HepG2 (cell line): ENCODE measurements around the gene ABCA13. TPM values are rescaled to one million over a fixed set of nuclear protein-coding genes. Genes with fewer than 3 reads are reported as not detected.

Source experiments
- ATAC-seq: fragments of 200-7000 bp; cut with Tn5 transposase; 3 replicates; pipeline ENCODE4 v1.9.1; 2020; ENCODE audit warnings: mild to moderate bottlenecking, moderate library complexity
- BruUV-seq: library from RNA; stranded (reverse); fragments of 400-500 nt; replicated peaks from 2 replicates; lab custom pipeline; 2021; lab: Mats Ljungman, UMichigan
- CTCF ChIA-PET: fragments of 300-600 bp; formaldehyde crosslinking; extraction: SDS; loops from one replicate; lab custom pipeline; 2021; ENCODE audit warnings: low total read pairs, inconsistent platforms, low intra/inter-chr PET ratio; lab: Yijun Ruan, JAX
- POLR2A ChIA-PET: fragments of 350-600 bp; sonication (Branson Sonifier 250); formaldehyde crosslinking; loops from one replicate; lab custom pipeline; 2020; ENCODE audit warnings: antibody characterized with exemption, inconsistent platforms; lab: Yijun Ruan, JAX
- DNase-seq: peaks from one replicate; pipeline ENCODE4 v3.0.0-alpha.2; 2015; ENCODE audit warnings: low spot score
- FAIRE-seq: peaks from 3 replicates; lab custom pipeline; 2011; peaks lifted over from hg19 to GRCh38; lab: Jason Lieb, UNC
- H2AFZ ChIP-seq: one replicate; pipeline ENCODE4 v1.6.1; 2011; ENCODE audit warnings: low read length, inconsistent platforms
- H3K27ac ChIP-seq: fragments of 300-600 bp; 3 replicates; pipeline ENCODE4 v1.8.0; 2011; ENCODE audit warnings: mixed run types, mild to moderate bottlenecking, mixed read lengths, low read length, inconsistent platforms; ENCODE audit not compliant: insufficient read depth; ENCODE audit errors: extremely low read length
- H3K27me3 ChIP-seq, 2 experiments: fragments of 200-600 bp in 1 of 2; 2 replicates in 1 of 2; 3 replicates in 1 of 2; pipeline versions ENCODE4 v1.6.0 to v1.8.0; 2011; ENCODE audit warnings: low read length in 2 of 2, mild to moderate bottlenecking in 2 of 2, moderate library complexity in 2 of 2, inconsistent platforms in 1 of 2; ENCODE audit not compliant: insufficient read depth in 2 of 2, control insufficient read depth in 1 of 2
- H3K36me3 ChIP-seq, 2 experiments: fragments of 200-600 bp in 1 of 2; replicated peaks in 1 of 2; 2 replicates in 1 of 2; 3 replicates in 1 of 2; pipeline versions ENCODE4 v1.5.1 to v1.8.0; 2011; ENCODE audit warnings: low read length in 2 of 2, inconsistent platforms in 1 of 2; ENCODE audit not compliant: insufficient read depth in 2 of 2, control insufficient read depth in 1 of 2
- H3K4me1 ChIP-seq: 2 replicates; pipeline ENCODE4 v1.5.1; 2012; ENCODE audit warnings: low read length, inconsistent platforms; ENCODE audit not compliant: insufficient read depth
- H3K4me2 ChIP-seq: 2 replicates; pipeline ENCODE4 v1.6.0; 2011; ENCODE audit warnings: low read depth, low read length, inconsistent platforms
- H3K4me3 ChIP-seq, 3 experiments: fragments of 200-600 bp in 1 of 3; sonication (generic), shearing (Covaris generic) in 1 of 3; replicated peaks in 1 of 3; 2 replicates each; pipeline ENCODE4 v1.5.1; 2011 to 2016; ENCODE audit warnings: low read length in 3 of 3, inconsistent platforms in 2 of 3, low read depth in 2 of 3, mild to moderate bottlenecking in 2 of 3, control low read depth in 1 of 3, mixed read lengths in 1 of 3; ENCODE audit not compliant: insufficient read depth in 1 of 3
- H3K79me2 ChIP-seq: one replicate; pipeline ENCODE4 v1.6.1; 2011; ENCODE audit warnings: low read length, inconsistent platforms; ENCODE audit not compliant: insufficient read depth
- H3K9ac ChIP-seq: 2 replicates; pipeline ENCODE4 v1.6.0; 2011; ENCODE audit warnings: mild to moderate bottlenecking, low read depth, low read length, inconsistent platforms; ENCODE audit not compliant: insufficient read depth
- H3K9me3 ChIP-seq: 2 replicates; pipeline ENCODE4 v1.5.1; 2012; ENCODE audit warnings: mild to moderate bottlenecking, low read length
- H4K20me1 ChIP-seq: 2 replicates; pipeline ENCODE4 v1.6.0; 2011; ENCODE audit warnings: inconsistent platforms, mild to moderate bottlenecking, low read length, moderate library complexity; ENCODE audit not compliant: insufficient read depth
- CREB1 ChIP-seq, 2 experiments: fragments of 450-650 bp in 1 of 2; IDR thresholded peaks; 2 replicates each; pipeline ENCODE4 v1.6.1; 2016 to 2017; ENCODE audit warnings: control low read depth in 1 of 2, mild to moderate bottlenecking in 1 of 2, missing compliant biosample characterization in 1 of 2, missing genetic modification characterization in 1 of 2
- HOXA5 ChIP-seq: sonication (generic); formaldehyde crosslinking; IDR thresholded peaks from 2 replicates; pipeline ENCODE4 v1.4.0; 2020; ENCODE audit warnings: missing genetic modification reagents
- KLF12 ChIP-seq: sonication (generic); formaldehyde crosslinking; IDR thresholded peaks from 2 replicates; pipeline ENCODE4 v1.4.0; 2020; ENCODE audit warnings: missing genetic modification reagents, borderline replicate concordance
- MAFF ChIP-seq: IDR thresholded peaks from 2 replicates; pipeline ENCODE4 v1.6.1; 2011; ENCODE audit warnings: low read depth, low read length, improper control_type of control experiment
- MAFK ChIP-seq, 2 experiments: IDR thresholded peaks in 1 of 2; conservative IDR thresholded peaks in 1 of 2; 2 replicates each; pipeline ENCODE4 v1.6.1; 2011; ENCODE audit warnings: improper control_type of control experiment in 2 of 2, low read length in 2 of 2
- MEF2D ChIP-seq: sonication (generic); formaldehyde crosslinking; IDR thresholded peaks from 2 replicates; pipeline ENCODE4 v1.5.1; 2020; ENCODE audit warnings: mild to moderate bottlenecking, missing genetic modification reagents
- MIER2 ChIP-seq: IDR thresholded peaks from 2 replicates; pipeline ENCODE4 v1.6.1; 2016; ENCODE audit warnings: missing biosample characterization, missing genetic modification reagents
- RARA ChIP-seq: IDR thresholded peaks from 2 replicates; pipeline ENCODE4 v1.6.1; 2016; ENCODE audit warnings: missing genetic modification reagents, missing compliant biosample characterization
- SIX1 ChIP-seq: sonication (generic); formaldehyde crosslinking; IDR thresholded peaks from 2 replicates; pipeline ENCODE4 v1.4.0; 2020; ENCODE audit warnings: missing genetic modification reagents, borderline replicate concordance
- ZNF225 ChIP-seq: sonication (generic); formaldehyde crosslinking; IDR thresholded peaks from 2 replicates; pipeline ENCODE4 v1.4.0; 2020; ENCODE audit warnings: mild to moderate bottlenecking, missing genetic modification reagents
- ZNF274 ChIP-seq: sonication (generic); formaldehyde crosslinking; IDR thresholded peaks from 2 replicates; pipeline ENCODE4 v1.5.1; 2020; ENCODE audit warnings: mild to moderate bottlenecking, missing genetic modification reagents
- ZNF292 ChIP-seq: sonication (generic); formaldehyde crosslinking; IDR thresholded peaks from 2 replicates; pipeline ENCODE4 v1.8.1; 2022; ENCODE audit warnings: mild to moderate bottlenecking, low read depth, missing genetic modification reagents, borderline replicate concordance
- ZNF362 ChIP-seq: sonication (generic); formaldehyde crosslinking; IDR thresholded peaks from 2 replicates; pipeline ENCODE4 v1.4.0; 2020; ENCODE audit warnings: missing genetic modification reagents, mild to moderate bottlenecking, borderline replicate concordance
- ZNF367 ChIP-seq: sonication (generic); formaldehyde crosslinking; IDR thresholded peaks from 2 replicates; pipeline ENCODE4 v1.4.0; 2020; ENCODE audit warnings: missing genetic modification reagents, borderline replicate concordance
- ZNF382 ChIP-seq: sonication (generic); formaldehyde crosslinking; IDR thresholded peaks from 2 replicates; pipeline ENCODE4 v1.5.0; 2020; ENCODE audit warnings: missing genetic modification reagents, mild to moderate bottlenecking, borderline replicate concordance
- ZNF569 ChIP-seq: sonication (generic); formaldehyde crosslinking; IDR thresholded peaks from 2 replicates; pipeline ENCODE4 v1.5.0; 2020; ENCODE audit warnings: mild to moderate bottlenecking, missing genetic modification reagents, moderate library complexity, borderline replicate concordance
- ZNF672 ChIP-seq: sonication (generic); formaldehyde crosslinking; IDR thresholded peaks from 2 replicates; pipeline ENCODE4 v1.8.1; 2022; ENCODE audit warnings: missing genetic modification reagents
- ZNF724P ChIP-seq: sonication (generic); formaldehyde crosslinking; IDR thresholded peaks from 2 replicates; pipeline ENCODE4 v1.8.0; 2022; ENCODE audit warnings: missing genetic modification reagents, borderline replicate concordance
- ZNF775 ChIP-seq: sonication (generic); formaldehyde crosslinking; IDR thresholded peaks from 2 replicates; pipeline ENCODE4 v1.4.0; 2020; ENCODE audit warnings: missing genetic modification reagents, mild to moderate bottlenecking, moderate library complexity, borderline replicate concordance
- WGBS: methylation state at CpG from one replicate; pipeline ENCODE4 v1.1.6; 2017; ENCODE audit warnings: low lambda C conversion rate; 5-methylcytosine and 5-hydroxymethylcytosine counted together
- in situ Hi-C: cut with HindIII; loops from 2 replicates; pipeline ENCODE4 v1.10.0; 2017; ENCODE audit warnings: low pct_unique_long_range_greater_than_20kb; ENCODE audit not compliant: extremely low pct_ligation_motif_present
- intact Hi-C: fragments of 100-400 bp; cut with micrococcal nuclease; formaldehyde crosslinking; loops from one replicate; pipeline ENCODE4 v1.10.0; 2022; ENCODE audit not compliant: unreplicated experiment
- polyA plus RNA-seq, 8 experiments: library from polyadenylated mRNA; depleted of rRNA in 3 of 8; stranded (reverse) in 7 of 8; unstranded in 1 of 8; fragments of >200 nt; fragmentation: Illumina TruSeq in 4 of 8; extraction: Trizol in 4 of 8; gene quantifications; 2 replicates each; pipeline versions ENCODE4 v1.2.1 to v1.2.3, GENCODE V29; 2011 to 2016; ENCODE audit warnings: low read depth in 4 of 8, missing spikeins in 1 of 8, mixed read lengths in 1 of 8; ENCODE audit not compliant: insufficient read depth in 1 of 8
- total RNA-seq, 5 experiments: library from RNA; depleted of rRNA; stranded (reverse); fragments of >200 nt; fragmentation: Illumina TruSeq; extraction: Trizol; gene quantifications; 2 replicates each; pipeline ENCODE4 v1.2.3, GENCODE V29; 2016; ENCODE audit warnings: low read depth in 1 of 5
- TF ChIP-seq, protein P1 (sequence below): sonication (generic); formaldehyde crosslinking; IDR thresholded peaks from 2 replicates; pipeline ENCODE4 v1.4.0; 2020; ENCODE audit warnings: mild to moderate bottlenecking, missing genetic modification reagents

Gene ABCA13
- total and polyA plus RNA-seq, 2 of the 13 experiments (the other 11 are each of a cell fraction or from before 2014, with no cell fraction given): 0.03 TPM; not detected in 1

DNA sequence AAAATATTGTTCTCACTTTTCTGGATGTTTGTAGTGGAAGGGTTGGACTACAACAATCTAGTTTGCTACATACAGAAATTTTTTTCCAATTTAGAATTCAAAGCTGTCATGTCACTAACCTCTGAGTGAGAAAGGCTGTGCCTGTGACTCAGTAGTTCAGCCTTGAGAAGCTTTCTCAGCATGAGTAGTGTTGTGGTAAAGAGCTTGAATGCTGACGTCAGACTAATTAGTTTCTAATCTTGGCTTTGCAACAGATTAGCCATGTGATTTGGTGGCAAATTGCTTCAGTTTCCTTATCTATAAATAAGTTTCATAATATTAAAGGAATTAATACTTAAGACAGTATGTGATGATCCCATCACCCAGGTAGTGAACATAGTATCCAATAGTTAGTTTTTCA is 83.8 kb downstream of the ABCA13 start:
- no peak for FAIRE-seq
- in situ Hi-C loops: no loop called here

GRCh38 chr7:48259463-48260280 is 88.4 kb downstream of the ABCA13 start:
- Histone ChIP-seq H3K27me3 (no peaks in the 10 kb centered on the region), H4K20me1 (no peaks in the 10 kb centered on the region), H3K36me3 (no peaks in the 10 kb centered on the region), H2AFZ (no peak overlapping the region), H3K4me3 (no peak overlapping the region), H3K4me1 (no peaks in the 10 kb centered on the region), H3K9me3 (no peaks in the 10 kb centered on the region), H3K27ac (no peak overlapping the region), H3K4me2 (no peak overlapping the region), H3K79me2 (no peaks in the 10 kb centered on the region), H3K9ac (no peak overlapping the region)
- no peak for FAIRE-seq
- no peak for DNase-seq
- CTCF ChIA-PET: no interaction called here
- intact Hi-C loops (no loop called here), in situ Hi-C loops (no loop called here)
- WGBS: 20% methylated on average over 4 of the region's 4 CpGs
- POLR2A ChIA-PET: no interaction called here
- no peak for ATAC-seq
- BruUV-seq: no TSS peak
- no peak for TF ChIP-seq ZNF362 (CRISPR knock-in tag)
- no peak for TF ChIP-seq ZNF225
- no peak for TF ChIP-seq ZNF274
- no peak for TF ChIP-seq ZNF569
- TF ChIP-seq SIX1 (CRISPR knock-in tag): no peak
- no peak for TF ChIP-seq HOXA5 (CRISPR knock-in tag)
- TF ChIP-seq ZNF672 (CRISPR knock-in tag): no peak
- no peak for TF ChIP-seq MIER2 (CRISPR knock-in tag)
- TF ChIP-seq RARA (CRISPR knock-in tag): no peak
- TF ChIP-seq ZNF724P (CRISPR knock-in tag): no peak
- TF ChIP-seq MEF2D: no peak
- no peak for TF ChIP-seq ZNF775 (CRISPR knock-in tag)
- TF ChIP-seq KLF12 (CRISPR knock-in tag): no peak
- TF ChIP-seq ZNF367: no peak
- no peak for TF ChIP-seq ZNF292 (CRISPR knock-in tag)
- TF ChIP-seq, protein P1, sequence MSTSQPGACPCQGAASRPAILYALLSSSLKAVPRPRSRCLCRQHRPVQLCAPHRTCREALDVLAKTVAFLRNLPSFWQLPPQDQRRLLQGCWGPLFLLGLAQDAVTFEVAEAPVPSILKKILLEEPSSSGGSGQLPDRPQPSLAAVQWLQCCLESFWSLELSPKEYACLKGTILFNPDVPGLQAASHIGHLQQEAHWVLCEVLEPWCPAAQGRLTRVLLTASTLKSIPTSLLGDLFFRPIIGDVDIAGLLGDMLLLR (CRISPR knock-in tag): no peak

More for the DNA sequence above, 83.8 kb downstream of the ABCA13 start:
- Histone ChIP-seq H4K20me1 (no peaks in the 10 kb centered on the region), H3K79me2 (no peaks in the 10 kb centered on the region), H3K9me3 (no peaks in the 10 kb centered on the region), H3K36me3 (no peaks in the 10 kb centered on the region), H3K27ac (no peak overlapping the region), H3K27me3 (no peaks in the 10 kb centered on the region), H3K9ac (no peak overlapping the region), H3K4me1 (no peaks in the 10 kb centered on the region), H2AFZ (no peak overlapping the region), H3K4me3 (no peak overlapping the region), H3K4me2 (no peak overlapping the region)
- ChIA-PET POLR2A (no interaction called here), CTCF (no interaction called here)
- intact Hi-C loops: no loop called here
- BruUV-seq: no TSS peak
- ATAC-seq: no peak
- WGBS: 0% methylated on average over 1 of the region's 1 CpG
- TF ChIP-seq ZNF382 (no peak), CREB1 (IDR thresholded peaks at IDR 0.05) (peak; percentile 78), CREB1 (CRISPR knock-in tag; IDR thresholded peaks at IDR 0.05) (no peak), MAFF (0 out of 2 replicates have a peak, but pooled peaks have one; percentile 4), MAFK (conservative IDR thresholded peaks at IDR 0.05 in 1 of 2, IDR thresholded peaks at IDR 0.05 in 1 of 2; ENCODE audit: low read length in 2 of 2) (0 out of 4 replicates have a peak, but pooled peaks of 1 of the 2 experiments have one; percentile 29)
- no peak for DNase-seq
